ENCODE measurements around the gene LFNG. TPM values are rescaled to one million over a fixed set of nuclear protein-coding genes. Genes with fewer than 3 reads are reported as not detected.

LFNG gene
- polyA plus RNA-seq, 2 donors: 12.0 to 13.7 TPM

- Histone ChIP-seq H3K27me3 (ENCODE audit: control insufficient read depth in 1 of 2, insufficient read depth in 2 of 2, low read length in 2 of 2) (no peaks in the 10 kb centered on the region), H3K36me3 (ENCODE audit: control insufficient read depth in 2 of 2, insufficient read depth in 2 of 2, low read length in 1 of 2) (no peaks in the 10 kb centered on the region), H3K4me1 (ENCODE audit: control insufficient read depth in 2 of 2, insufficient read depth in 2 of 2, low read length in 1 of 2) (peaks cover 5 to 9% of the 10 kb centered on the region in 2 donors), H3K4me3 (ENCODE audit: low read depth in 1 of 2, low read length in 2 of 2) (no peak overlapping the region), H3K27ac (ENCODE audit: low read depth in 2 of 2, low read length in 1 of 2) (no peak overlapping the region), H3K9me3 (ENCODE audit: control insufficient read depth in 2 of 2, insufficient read depth in 1 of 2, low read depth in 1 of 2, low read length in 1 of 2) (peaks cover 0 to 9% of the 10 kb centered on the region in 2 donors)
- 80 to 84% methylated on average over 10 of the region's 10 CpGs for WGBS, 2 donors
Observed at GRCh38 chr7:2482725-2483451, 36.7 kb upstream of the LFNG start.

GRCh38 chr7:2483494-2483893 is 36.1 kb upstream of the LFNG start:
- Histone ChIP-seq H3K27ac (ENCODE audit: low read depth in 2 of 2, low read length in 1 of 2) (no peak overlapping the region), H3K36me3 (ENCODE audit: control insufficient read depth in 2 of 2, insufficient read depth in 2 of 2, low read length in 1 of 2) (no peaks in the 10 kb centered on the region), H3K4me3 (ENCODE audit: low read depth in 1 of 2, low read length in 2 of 2) (no peak overlapping the region), H3K27me3 (ENCODE audit: control insufficient read depth in 1 of 2, insufficient read depth in 2 of 2, low read length in 2 of 2) (no peaks in the 10 kb centered on the region), H3K9me3 (ENCODE audit: control insufficient read depth in 2 of 2, insufficient read depth in 1 of 2, low read depth in 1 of 2, low read length in 1 of 2) (peaks cover 0 to 9% of the 10 kb centered on the region in 2 donors), H3K4me1 (ENCODE audit: control insufficient read depth in 2 of 2, insufficient read depth in 2 of 2, low read length in 1 of 2) (peaks cover 0 to 3% of the 10 kb centered on the region in 2 donors)
- WGBS, 2 donors: 67 to 68% methylated on average over 5 of the region's 5 CpGs

- no peaks in the 10 kb centered on the region for H3K36me3 ChIP-seq (ENCODE audit: control insufficient read depth in 2 of 2, insufficient read depth in 2 of 2, low read length in 1 of 2)
- 84 to 87% methylated on average over 12 of the region's 12 CpGs for WGBS, 2 donors
- H3K9me3 ChIP-seq (ENCODE audit: control insufficient read depth in 2 of 2, insufficient read depth in 1 of 2, low read depth in 1 of 2, low read length in 1 of 2): peaks cover 0 to 9% of the 10 kb centered on the region in 2 donors
- H3K4me1 ChIP-seq (ENCODE audit: control insufficient read depth in 2 of 2, insufficient read depth in 2 of 2, low read length in 1 of 2): no peaks in the 10 kb centered on the region
- no peaks in the 10 kb centered on the region for H3K27me3 ChIP-seq (ENCODE audit: control insufficient read depth in 1 of 2, insufficient read depth in 2 of 2, low read length in 2 of 2)
- no peak overlapping the region for H3K4me3 ChIP-seq (ENCODE audit: low read depth in 1 of 2, low read length in 2 of 2)
- no peak overlapping the region for H3K27ac ChIP-seq (ENCODE audit: low read depth in 2 of 2, low read length in 1 of 2)
Observed at GRCh38 chr7:2484868-2485267, 34.7 kb upstream of the LFNG start.

- Histone ChIP-seq H3K36me3 (ENCODE audit: control insufficient read depth in 2 of 2, insufficient read depth in 2 of 2, low read length in 1 of 2) (no peaks in the 10 kb centered on the region), H3K4me3 (ENCODE audit: low read depth in 1 of 2, low read length in 2 of 2) (no peak overlapping the region), H3K4me1 (ENCODE audit: control insufficient read depth in 2 of 2, insufficient read depth in 2 of 2, low read length in 1 of 2) (peaks cover 0 to 3% of the 10 kb centered on the region in 2 donors), H3K9me3 (ENCODE audit: control insufficient read depth in 2 of 2, insufficient read depth in 1 of 2, low read depth in 1 of 2, low read length in 1 of 2) (peaks cover 0 to 5% of the 10 kb centered on the region in 2 donors), H3K27ac (ENCODE audit: low read depth in 2 of 2, low read length in 1 of 2) (no peak overlapping the region), H3K27me3 (ENCODE audit: control insufficient read depth in 1 of 2, insufficient read depth in 2 of 2, low read length in 2 of 2) (no peaks in the 10 kb centered on the region)
- 52 to 54% methylated on average over 10 to 14 of the region's 14 CpGs for WGBS, 2 donors
Observed at GRCh38 chr7:2487586-2488271, 31.8 kb upstream of the LFNG start.

GRCh38 chr7:2488272-2488645 is 31.3 kb upstream of the LFNG start:
- H3K4me3 ChIP-seq (ENCODE audit: low read depth in 1 of 2, low read length in 2 of 2): no peak overlapping the region
- H3K9me3 ChIP-seq (ENCODE audit: control insufficient read depth in 2 of 2, insufficient read depth in 1 of 2, low read depth in 1 of 2, low read length in 1 of 2): peaks cover 0 to under 1% of the 10 kb centered on the region in 2 donors
- no peaks in the 10 kb centered on the region for H3K36me3 ChIP-seq (ENCODE audit: control insufficient read depth in 2 of 2, insufficient read depth in 2 of 2, low read length in 1 of 2)
- H3K27ac ChIP-seq (ENCODE audit: low read depth in 2 of 2, low read length in 1 of 2): no peak overlapping the region
- no peaks in the 10 kb centered on the region for H3K27me3 ChIP-seq (ENCODE audit: control insufficient read depth in 1 of 2, insufficient read depth in 2 of 2, low read length in 2 of 2)
- WGBS, 2 donors: 61 to 67% methylated on average over 8 of the region's 8 CpGs
- peaks cover 0 to 3% of the 10 kb centered on the region in 2 donors for H3K4me1 ChIP-seq (ENCODE audit: control insufficient read depth in 2 of 2, insufficient read depth in 2 of 2, low read length in 1 of 2)

- Histone ChIP-seq H3K4me1 (ENCODE audit: control insufficient read depth in 2 of 2, insufficient read depth in 2 of 2, low read length in 1 of 2) (peaks cover 0 to 3% of the 10 kb centered on the region in 2 donors), H3K27ac (ENCODE audit: low read depth in 2 of 2, low read length in 1 of 2) (no peak overlapping the region), H3K36me3 (ENCODE audit: control insufficient read depth in 2 of 2, insufficient read depth in 2 of 2, low read length in 1 of 2) (no peaks in the 10 kb centered on the region), H3K27me3 (ENCODE audit: control insufficient read depth in 1 of 2, insufficient read depth in 2 of 2, low read length in 2 of 2) (no peaks in the 10 kb centered on the region), H3K4me3 (ENCODE audit: low read depth in 1 of 2, low read length in 2 of 2) (no peak overlapping the region), H3K9me3 (ENCODE audit: control insufficient read depth in 2 of 2, insufficient read depth in 1 of 2, low read depth in 1 of 2, low read length in 1 of 2) (no peaks in the 10 kb centered on the region)
- WGBS, 2 donors: 41 to 53% methylated on average over 9 of the region's 9 CpGs
Observed at GRCh38 chr7:2488681-2489080, 30.9 kb upstream of the LFNG start.

- Histone ChIP-seq H3K27ac (ENCODE audit: low read depth in 2 of 2, low read length in 1 of 2) (no peak overlapping the region), H3K36me3 (ENCODE audit: control insufficient read depth in 2 of 2, insufficient read depth in 2 of 2, low read length in 1 of 2) (no peaks in the 10 kb centered on the region), H3K27me3 (ENCODE audit: control insufficient read depth in 1 of 2, insufficient read depth in 2 of 2, low read length in 2 of 2) (no peaks in the 10 kb centered on the region), H3K4me1 (ENCODE audit: control insufficient read depth in 2 of 2, insufficient read depth in 2 of 2, low read length in 1 of 2) (peaks cover 0 to 3% of the 10 kb centered on the region in 2 donors), H3K4me3 (ENCODE audit: low read depth in 1 of 2, low read length in 2 of 2) (no peak overlapping the region), H3K9me3 (ENCODE audit: control insufficient read depth in 2 of 2, insufficient read depth in 1 of 2, low read depth in 1 of 2, low read length in 1 of 2) (no peaks in the 10 kb centered on the region)
- 56 to 64% methylated on average over 13 of the region's 13 CpGs for WGBS, 2 donors
Observed at GRCh38 chr7:2490181-2490651, 29.4 kb upstream of the LFNG start.

GRCh38 chr7:2492038-2492437 is 27.5 kb upstream of the LFNG start:
- Histone ChIP-seq H3K4me3 (ENCODE audit: low read depth in 1 of 2, low read length in 2 of 2) (no peak overlapping the region), H3K27me3 (ENCODE audit: control insufficient read depth in 1 of 2, insufficient read depth in 2 of 2, low read length in 2 of 2) (no peaks in the 10 kb centered on the region), H3K27ac (ENCODE audit: low read depth in 2 of 2, low read length in 1 of 2) (no peak overlapping the region), H3K9me3 (ENCODE audit: control insufficient read depth in 2 of 2, insufficient read depth in 1 of 2, low read depth in 1 of 2, low read length in 1 of 2) (peaks cover 0 to 2% of the 10 kb centered on the region in 2 donors), H3K36me3 (ENCODE audit: control insufficient read depth in 2 of 2, insufficient read depth in 2 of 2, low read length in 1 of 2) (no peaks in the 10 kb centered on the region), H3K4me1 (ENCODE audit: control insufficient read depth in 2 of 2, insufficient read depth in 2 of 2, low read length in 1 of 2) (peaks cover 0 to 3% of the 10 kb centered on the region in 2 donors)
- WGBS, 2 donors: 96 to 98% methylated on average over 2 of the region's 2 CpGs

- H3K27me3 ChIP-seq (ENCODE audit: control insufficient read depth in 1 of 2, insufficient read depth in 2 of 2, low read length in 2 of 2): no peaks in the 10 kb centered on the region
- H3K4me1 ChIP-seq (ENCODE audit: control insufficient read depth in 2 of 2, insufficient read depth in 2 of 2, low read length in 1 of 2): peaks cover 0 to 3% of the 10 kb centered on the region in 2 donors
- 45 to 60% methylated on average over 8 to 10 of the region's 11 CpGs for WGBS, 2 donors
Observed at GRCh38 chr7:2493205-2494164, 26.1 kb upstream of the LFNG start.

More at GRCh38 chr7:2493205-2494164, 26.1 kb upstream of the LFNG start:
- no peaks in the 10 kb centered on the region for H3K36me3 ChIP-seq (ENCODE audit: control insufficient read depth in 2 of 2, insufficient read depth in 2 of 2, low read length in 1 of 2)
- no peak overlapping the region for H3K4me3 ChIP-seq (ENCODE audit: low read depth in 1 of 2, low read length in 2 of 2)
- H3K9me3 ChIP-seq (ENCODE audit: control insufficient read depth in 2 of 2, insufficient read depth in 1 of 2, low read depth in 1 of 2, low read length in 1 of 2): peaks cover 0 to 2% of the 10 kb centered on the region in 2 donors
- no peak overlapping the region for H3K27ac ChIP-seq (ENCODE audit: low read depth in 2 of 2, low read length in 1 of 2)
